ENCODE results near the gene ADAMTSL3.

GRCh38 chr15:83612226-83612625 lies 41.7 kb upstream of the ADAMTSL3 start:
- no peak for TF ChIP-seq POLR2A (IDR thresholded peaks at IDR 0.05)
- TF ChIP-seq EP300 (IDR thresholded peaks at IDR 0.05), result no peak
